IMR-90 (cell line): ENCODE results near the gene PRRC2B. TPM values are rescaled to one million over a fixed set of nuclear protein-coding genes. Genes with fewer than 3 reads are reported as not detected.

Experiments used
- ATAC-seq: fragments of 200-7000 bp; cut with Tn5 transposase; 2 replicates; pipeline ENCODE4 v1.9.1; 2020; ENCODE audit warnings: low read depth, mild to moderate bottlenecking, moderate library complexity
- BruUV-seq: library from RNA; stranded (reverse); fragments of 400-500 nt; replicated peaks from 2 replicates; lab custom pipeline; 2021; lab: Mats Ljungman, UMichigan
- CTCF ChIA-PET: fragments of 300-600 bp; formaldehyde crosslinking; extraction: SDS; loops from one replicate; lab custom pipeline; 2021; ENCODE audit warnings: antibody characterized with exemption; lab: Yijun Ruan, JAX
- POLR2A ChIA-PET: fragments of 300-600 bp; sonication (Branson Sonifier 250); formaldehyde crosslinking; loops from one replicate; lab custom pipeline; 2022; ENCODE audit warnings: antibody characterized with exemption; ENCODE audit not compliant: unreplicated experiment; lab: Charles Lee
- DNase-seq: peaks from one replicate; pipeline ENCODE4 v3.0.0; 2013
- H2AFZ ChIP-seq: replicated peaks from 2 replicates; pipeline ENCODE3; 2013; ENCODE audit warnings: low read length, mild to moderate bottlenecking; ENCODE audit not compliant: poor library complexity
- H2AK5ac ChIP-seq: 2 replicates; pipeline ENCODE4 v1.6.1; 2013; ENCODE audit warnings: low read depth, low read length, inconsistent platforms
- H2AK9ac ChIP-seq: replicated peaks from 2 replicates; pipeline ENCODE3; 2013; ENCODE audit warnings: mild to moderate bottlenecking, low read depth, low read length, moderate library complexity; ENCODE audit not compliant: poor library complexity
- H2BK120ac ChIP-seq: 2 replicates; pipeline ENCODE4 v1.6.1; 2013; ENCODE audit warnings: low read depth, low read length, inconsistent platforms
- H2BK15ac ChIP-seq: 3 replicates; pipeline ENCODE4 v1.6.1; 2013; ENCODE audit warnings: low read depth, low read length, inconsistent platforms
- H2BK20ac ChIP-seq: 2 replicates; pipeline ENCODE4 v1.6.1; 2013; ENCODE audit warnings: low read depth, mild to moderate bottlenecking, inconsistent platforms, low read length, moderate library complexity
- H2BK5ac ChIP-seq: 2 replicates; pipeline ENCODE4 v1.6.1; 2013; ENCODE audit warnings: mild to moderate bottlenecking, low read depth, low read length, inconsistent platforms; ENCODE audit not compliant: poor library complexity, severe bottlenecking
- H3K14ac ChIP-seq: replicated peaks from 2 replicates; pipeline ENCODE4 v1.6.1; 2013; ENCODE audit warnings: low read depth, low read length, inconsistent platforms
- H3K18ac ChIP-seq: 2 replicates; pipeline ENCODE4 v1.6.1; 2013; ENCODE audit warnings: low read depth, low read length, control low read depth
- H3K23ac ChIP-seq: 2 replicates; pipeline ENCODE4 v1.6.1; 2013; ENCODE audit warnings: low read depth, low read length, inconsistent platforms
- H3K27ac ChIP-seq: 2 replicates; pipeline ENCODE4 v1.5.1; 2013; ENCODE audit warnings: mild to moderate bottlenecking, control low read depth, low read length; ENCODE audit not compliant: insufficient read depth
- H3K27me3 ChIP-seq: 2 replicates; pipeline ENCODE4 v1.6.1; 2013; ENCODE audit warnings: low read length; ENCODE audit not compliant: control insufficient read depth, insufficient read depth
- H3K36me3 ChIP-seq: 2 replicates; pipeline ENCODE4 v1.6.1; 2013; ENCODE audit warnings: low read length, mixed read lengths; ENCODE audit not compliant: control insufficient read depth, insufficient read depth
- H3K4ac ChIP-seq: 2 replicates; pipeline ENCODE4 v1.6.1; 2013; ENCODE audit warnings: low read depth, low read length, inconsistent platforms
- H3K4me1 ChIP-seq: 2 replicates; pipeline ENCODE4 v1.6.1; 2013; ENCODE audit warnings: low read length, mixed read lengths; ENCODE audit not compliant: control insufficient read depth, insufficient read depth
- H3K4me2 ChIP-seq: 2 replicates; pipeline ENCODE4 v1.6.1; 2013; ENCODE audit warnings: low read depth, mild to moderate bottlenecking, control low read depth, low read length, moderate library complexity
- H3K4me3 ChIP-seq: 2 replicates; pipeline ENCODE4 v1.5.1; 2013; ENCODE audit warnings: low read depth, mild to moderate bottlenecking, control low read depth, low read length, moderate library complexity; ENCODE audit not compliant: insufficient read depth
- H3K56ac ChIP-seq: 2 replicates; pipeline ENCODE4 v1.6.1; 2013; ENCODE audit warnings: low read length, inconsistent platforms; ENCODE audit not compliant: insufficient read depth; ENCODE audit errors: extremely low read depth
- H3K79me1 ChIP-seq, 2 experiments: 2 replicates each; pipeline ENCODE4 v1.6.1; 2013; ENCODE audit warnings: low read length in 2 of 2, inconsistent platforms in 1 of 2, low read depth in 1 of 2
- H3K9ac ChIP-seq: 2 replicates; pipeline ENCODE4 v1.6.1; 2013; ENCODE audit warnings: low read depth, low read length, control low read depth
- H3K9me1 ChIP-seq: 2 replicates; pipeline ENCODE4 v1.6.1; 2013; ENCODE audit warnings: low read length, inconsistent platforms; ENCODE audit not compliant: insufficient read depth
- H3K9me3 ChIP-seq: 2 replicates; pipeline ENCODE4 v1.6.1; 2013; ENCODE audit warnings: low read length; ENCODE audit not compliant: control insufficient read depth, insufficient read depth
- H4K20me1 ChIP-seq: 2 replicates; pipeline ENCODE4 v1.6.1; 2013; ENCODE audit warnings: low read length, inconsistent platforms; ENCODE audit not compliant: insufficient read depth
- H4K5ac ChIP-seq: 2 replicates; pipeline ENCODE4 v1.6.1; 2013; ENCODE audit warnings: mild to moderate bottlenecking, low read depth, low read length, control low read depth
- H4K8ac ChIP-seq, 2 experiments: 2 replicates each; pipeline ENCODE4 v1.6.1; 2013; ENCODE audit warnings: low read depth in 2 of 2, low read length in 2 of 2, control low read depth in 1 of 2, inconsistent platforms in 1 of 2
- H4K91ac ChIP-seq: 2 replicates; pipeline ENCODE4 v1.6.1; 2013; ENCODE audit warnings: low read depth, low read length, inconsistent platforms; ENCODE audit not compliant: insufficient read depth
- BHLHE40 ChIP-seq: fragments of 150-350 bp; IDR thresholded peaks from 2 replicates; pipeline ENCODE4 v1.6.1; 2016; ENCODE audit warnings: mild to moderate bottlenecking, low read depth, low read length
- ELK1 ChIP-seq: fragments of 150-350 bp; IDR thresholded peaks from 2 replicates; pipeline ENCODE4 v1.6.1; 2016; ENCODE audit warnings: low read depth, mild to moderate bottlenecking, low read length, moderate library complexity, borderline replicate concordance
- FOS ChIP-seq: fragments of 150-350 bp; IDR thresholded peaks from 2 replicates; pipeline ENCODE4 v1.6.1; 2016; ENCODE audit warnings: low read depth, low read length
- MAZ ChIP-seq: IDR thresholded peaks from 2 replicates; pipeline ENCODE4 v1.6.1; 2012; ENCODE audit warnings: low read depth, mild to moderate bottlenecking, low read length, improper control_type of control experiment, moderate library complexity, borderline replicate concordance
- NFE2L2 ChIP-seq: fragments of 150-350 bp; IDR thresholded peaks from 2 replicates; pipeline ENCODE4 v1.6.1; 2016; ENCODE audit warnings: low read depth, mild to moderate bottlenecking, low read length
- RAD21 ChIP-seq: IDR thresholded peaks from 2 replicates; pipeline ENCODE4 v1.6.1; 2012; ENCODE audit warnings: low read length, improper control_type of control experiment
- RCOR1 ChIP-seq: IDR thresholded peaks from 2 replicates; pipeline ENCODE4 v1.6.1; 2012; ENCODE audit warnings: mild to moderate bottlenecking, low read length, improper control_type of control experiment; ENCODE audit not compliant: insufficient replicate concordance
- SMC3 ChIP-seq: fragments of 150-350 bp; IDR thresholded peaks from 2 replicates; pipeline ENCODE4 v1.6.1; 2016; ENCODE audit warnings: low read depth, mild to moderate bottlenecking, antibody characterized with exemption, low read length, moderate library complexity
- USF2 ChIP-seq: fragments of 150-350 bp; IDR thresholded peaks from 2 replicates; pipeline ENCODE4 v1.6.1; 2017; ENCODE audit warnings: mild to moderate bottlenecking, antibody characterized with exemption, low read length, low read depth
- WGBS, 2 experiments: methylation state at CpG; one replicate each; pipeline versions ENCODE4 v1.1.5 to v1.1.7; 2013; ENCODE audit warnings: missing lambda C conversion rate in 2 of 2; ENCODE audit not compliant: insufficient read length in 1 of 2; ENCODE audit errors: extremely low coverage in 2 of 2; 5-methylcytosine and 5-hydroxymethylcytosine counted together
- dilution Hi-C: fragments of 300-500 bp; cut with HindIII; formaldehyde crosslinking; loops from one replicate; pipeline ENCODE4 v1.14.3; 2018; ENCODE audit warnings: low sequenced_read_pairs; ENCODE audit not compliant: unreplicated experiment
- in situ Hi-C: fragments of 300-500 bp; cut with MboI; formaldehyde crosslinking; loops from 3 replicates; pipeline ENCODE4 v1.14.3; 2019; ENCODE audit warnings: low sequenced_read_pairs, inconsistent platforms, mixed read lengths
- intact Hi-C: fragments of 100-400 bp; cut with micrococcal nuclease; formaldehyde crosslinking; loops from 2 replicates; pipeline ENCODE4 v1.10.0; 2022
- polyA plus RNA-seq, 3 experiments: library from polyadenylated mRNA; depleted of rRNA; stranded (reverse); fragments of >200 nt; gene quantifications; 2 replicates each; pipeline ENCODE4 v1.2.3, GENCODE V29; 2012; ENCODE audit warnings: low replicate concordance in 1 of 3
- total RNA-seq: library from RNA; depleted of rRNA; stranded (reverse); fragments of >200 nt; gene quantifications from 2 replicates; pipeline ENCODE4 v1.2.3, GENCODE V29; 2012
- TF ChIP-seq, protein P1 (sequence below): conservative IDR thresholded peaks from 2 replicates; pipeline ENCODE4 v1.5.1; 2012; ENCODE audit warnings: mild to moderate bottlenecking, low read depth, low read length, improper control_type of control experiment

Gene PRRC2B
- total and polyA plus RNA-seq, 2 of the 4 experiments (the other 2 are of a cell fraction): 19.4 to 39.1 TPM

DNA sequence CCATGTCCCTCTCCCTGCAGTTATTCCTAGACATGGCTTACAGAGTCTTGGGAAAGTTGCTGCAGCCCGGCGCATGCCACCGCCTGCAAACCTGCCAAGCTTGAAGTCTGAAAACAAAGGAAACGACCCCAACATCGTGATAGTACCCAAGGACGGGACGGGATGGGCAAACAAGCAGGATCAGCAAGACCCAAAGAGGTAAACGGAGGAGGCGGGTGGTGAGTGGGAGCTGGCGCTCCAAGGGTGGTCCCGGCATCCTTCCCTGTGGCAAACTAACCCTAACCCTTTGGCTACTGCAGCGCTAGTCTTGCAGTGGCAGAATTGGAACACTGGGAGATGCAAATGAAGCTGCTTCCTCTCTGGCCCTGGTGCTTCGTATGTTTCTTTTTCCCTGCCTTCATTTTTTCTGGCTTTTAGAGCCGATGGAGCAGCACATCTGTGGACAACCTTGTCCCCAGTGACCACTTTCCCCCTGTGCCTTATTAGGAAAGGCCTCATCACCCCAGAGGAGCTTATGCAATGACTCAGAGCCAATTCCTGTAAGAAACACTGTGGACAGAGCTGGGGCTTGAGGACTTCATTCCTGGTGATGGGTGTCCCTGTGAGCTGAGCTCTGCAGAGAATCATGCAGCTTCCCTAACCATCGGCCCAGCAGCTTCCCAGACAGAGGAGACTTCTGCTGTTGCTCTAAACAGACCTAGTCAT is 38.9 kb downstream of the PRRC2B start (continued):
- no peak for TF ChIP-seq USF2

DNA sequence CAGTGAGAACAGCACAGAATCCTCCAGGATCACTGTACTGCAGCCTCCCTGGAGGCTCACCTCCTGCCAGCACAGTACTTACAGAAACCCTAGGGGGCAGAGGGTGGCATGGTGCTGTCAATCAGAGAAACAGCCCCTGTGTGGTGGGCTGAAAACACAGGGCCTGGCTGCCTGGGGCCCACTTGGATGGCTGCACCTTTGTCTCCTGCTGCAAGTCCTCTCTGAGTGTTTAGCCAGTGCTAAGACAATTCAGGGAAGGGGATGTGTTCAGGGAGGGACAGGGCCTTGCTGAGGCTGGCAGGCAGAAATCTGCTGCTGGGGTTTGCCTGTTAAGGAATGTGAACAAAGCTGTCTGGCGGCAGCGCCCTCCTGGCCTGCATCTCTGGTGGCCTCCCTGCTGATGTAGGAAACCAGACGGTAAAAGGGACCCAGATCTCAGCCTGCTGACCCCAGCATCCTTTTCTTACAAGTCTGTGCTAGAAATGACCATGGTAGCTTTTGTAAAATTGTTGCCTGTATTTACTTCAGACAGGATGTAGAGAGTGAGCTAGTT is 39.5 kb downstream of the PRRC2B start:
- POLR2A ChIA-PET: interaction anchor here (0.6 kb wide), 1 partner anchor 13 kb away, joined by 3 read pairs; no protein-coding TSS in a partner anchor
- peak overlapping the region in 1 of 2 experiments; percentile 65; a peak in 2 of 4 replicates for H4K8ac ChIP-seq
- TF ChIP-seq RCOR1 (no peak), FOS (no peak), BHLHE40 (no peak), MAZ (no peak), ELK1 (no peak), NFE2L2 (no peak), SMC3 (no peak), RAD21 (no peak)
- TF ChIP-seq, protein P1, sequence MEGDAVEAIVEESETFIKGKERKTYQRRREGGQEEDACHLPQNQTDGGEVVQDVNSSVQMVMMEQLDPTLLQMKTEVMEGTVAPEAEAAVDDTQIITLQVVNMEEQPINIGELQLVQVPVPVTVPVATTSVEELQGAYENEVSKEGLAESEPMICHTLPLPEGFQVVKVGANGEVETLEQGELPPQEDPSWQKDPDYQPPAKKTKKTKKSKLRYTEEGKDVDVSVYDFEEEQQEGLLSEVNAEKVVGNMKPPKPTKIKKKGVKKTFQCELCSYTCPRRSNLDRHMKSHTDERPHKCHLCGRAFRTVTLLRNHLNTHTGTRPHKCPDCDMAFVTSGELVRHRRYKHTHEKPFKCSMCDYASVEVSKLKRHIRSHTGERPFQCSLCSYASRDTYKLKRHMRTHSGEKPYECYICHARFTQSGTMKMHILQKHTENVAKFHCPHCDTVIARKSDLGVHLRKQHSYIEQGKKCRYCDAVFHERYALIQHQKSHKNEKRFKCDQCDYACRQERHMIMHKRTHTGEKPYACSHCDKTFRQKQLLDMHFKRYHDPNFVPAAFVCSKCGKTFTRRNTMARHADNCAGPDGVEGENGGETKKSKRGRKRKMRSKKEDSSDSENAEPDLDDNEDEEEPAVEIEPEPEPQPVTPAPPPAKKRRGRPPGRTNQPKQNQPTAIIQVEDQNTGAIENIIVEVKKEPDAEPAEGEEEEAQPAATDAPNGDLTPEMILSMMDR: no peak

More for the DNA sequence above, 39.5 kb downstream of the PRRC2B start:
- H3K4me3 ChIP-seq: no peak overlapping the region
- H3K18ac ChIP-seq: peak overlapping the region; percentile 10; the same call in 1 of the 2 replicates
- H4K5ac ChIP-seq: 0 out of 2 replicates have a peak overlapping the region, but pooled peaks have one; percentile 4
- peaks cover 43% of the 10 kb centered on the region for H3K36me3 ChIP-seq
- H2AK9ac ChIP-seq: peak overlapping the region; percentile 42
- peak overlapping the region; percentile 17 for H2AFZ ChIP-seq
- peak; percentile 22 for ATAC-seq
- in situ Hi-C loops (no loop called here), intact Hi-C loops (loop anchor here (2.0 to 10.0 kb wide), 2 partner anchors 39 to 259 kb away; partner anchors contain the start of gene PRRC2B), dilution Hi-C loops (no loop called here)
- H2BK120ac ChIP-seq: peak overlapping the region; percentile 35
- peak overlapping the region; percentile 48 for H4K91ac ChIP-seq
- peaks cover 38% of the 10 kb centered on the region for H3K9me1 ChIP-seq
- H3K27me3 ChIP-seq: no peaks in the 10 kb centered on the region
- H3K4ac ChIP-seq: peak overlapping the region; percentile 75
- H3K9ac ChIP-seq: peak overlapping the region; percentile 34
- H3K79me1 ChIP-seq: peaks cover 43 to 80% of the 10 kb centered on the region in 2 experiments
- H2BK5ac ChIP-seq: peak overlapping the region; percentile 84
- peak overlapping the region; percentile 26; the same call in 1 of the 2 replicates for H3K56ac ChIP-seq
- peak overlapping the region; percentile 56 for H2AK5ac ChIP-seq
- peak overlapping the region; percentile 84 for H3K23ac ChIP-seq
- H3K4me1 ChIP-seq: peaks cover 27% of the 10 kb centered on the region
- H2BK15ac ChIP-seq: no peak overlapping the region
- H2BK20ac ChIP-seq: peak overlapping the region; percentile 18; the same call in 1 of the 2 replicates
- CTCF ChIA-PET: interaction anchor here (0.6 to 1.4 kb wide), 5 partner anchors 15 to 84 kb away, joined by 3 to 5 read pairs (median 5); no protein-coding TSS in a partner anchor
- peak overlapping the region; percentile 59 for H3K14ac ChIP-seq
- 0 out of 2 replicates have a peak overlapping the region, but pooled peaks have one; percentile 1 for H3K4me2 ChIP-seq
- BruUV-seq: no TSS peak
- H4K20me1 ChIP-seq: peaks cover 49% of the 10 kb centered on the region
- WGBS, 2 experiments: no CpG with 5 or more reads among the region's 3 CpGs
- no peak for DNase-seq
- H3K27ac ChIP-seq: peak overlapping the region; percentile 75
- no peaks in the 10 kb centered on the region for H3K9me3 ChIP-seq
